Measurements from ENCODE around the gene UNC93B1. TPM values are rescaled to one million over a fixed set of nuclear protein-coding genes. Genes with fewer than 3 reads are reported as not detected.
A peak's percentile ranks its signal among the peaks of the same experiment; 100 is the strongest.

UNC93B1 gene
- total and polyA plus RNA-seq, 2 of the 13 experiments (the other 11 are each of a cell fraction or from before 2014, with no cell fraction given): 8.8 to 18.9 TPM

GRCh38 chr11:68040101-68040956 is 36.4 kb upstream of the UNC93B1 start (continued):
- TF ChIP-seq ZNF83 (CRISPR knock-in tag; IDR thresholded peaks at IDR 0.05; ENCODE audit: borderline replicate concordance) (no peak), EZH2 (conservative IDR thresholded peaks at IDR 0.05; ENCODE audit: low read depth, low read length) (no peak), TFE3 (CRISPR knock-in tag; IDR thresholded peaks at IDR 0.05) (no peak), MAFG (CRISPR knock-in tag; IDR thresholded peaks at IDR 0.05) (no peak), ZBTB2 (CRISPR knock-in tag; IDR thresholded peaks at IDR 0.05; ENCODE audit: low read depth) (no peak), ATF1 (CRISPR knock-in tag; IDR thresholded peaks at IDR 0.05) (no peak), ZNF530 (CRISPR knock-in tag; IDR thresholded peaks at IDR 0.05; ENCODE audit: low read depth) (no peak), KLF11 (CRISPR knock-in tag; IDR thresholded peaks at IDR 0.05) (no peak), PATZ1 (CRISPR knock-in tag; IDR thresholded peaks at IDR 0.05) (peak; percentile 92), DNMT3B (CRISPR knock-in tag; conservative IDR thresholded peaks at IDR 0.05) (no peak), ZC3H4 (CRISPR knock-in tag; IDR thresholded peaks at IDR 0.05; ENCODE audit: borderline replicate concordance) (no peak), TRIM24 (CRISPR knock-in tag; IDR thresholded peaks at IDR 0.05) (no peak), SMAD9 (CRISPR knock-in tag; IDR thresholded peaks at IDR 0.05) (no peak), ELK4 (CRISPR knock-in tag; IDR thresholded peaks at IDR 0.05; ENCODE audit: borderline replicate concordance) (no peak), KDM1A (CRISPR knock-in tag; IDR thresholded peaks at IDR 0.05) (no peak), ZNF225 (CRISPR knock-in tag; IDR thresholded peaks at IDR 0.05) (no peak), ZNF446 (CRISPR knock-in tag; IDR thresholded peaks at IDR 0.05) (no peak), PPARG (CRISPR knock-in tag; conservative IDR thresholded peaks at IDR 0.05) (no peak), ZNF510 (CRISPR knock-in tag; IDR thresholded peaks at IDR 0.05; ENCODE audit: low read depth) (no peak), MTA3 (CRISPR knock-in tag; IDR thresholded peaks at IDR 0.05) (no peak), SCMH1 (CRISPR knock-in tag; IDR thresholded peaks at IDR 0.05; ENCODE audit: borderline replicate concordance) (no peak)
- TF ChIP-seq, protein P1, sequence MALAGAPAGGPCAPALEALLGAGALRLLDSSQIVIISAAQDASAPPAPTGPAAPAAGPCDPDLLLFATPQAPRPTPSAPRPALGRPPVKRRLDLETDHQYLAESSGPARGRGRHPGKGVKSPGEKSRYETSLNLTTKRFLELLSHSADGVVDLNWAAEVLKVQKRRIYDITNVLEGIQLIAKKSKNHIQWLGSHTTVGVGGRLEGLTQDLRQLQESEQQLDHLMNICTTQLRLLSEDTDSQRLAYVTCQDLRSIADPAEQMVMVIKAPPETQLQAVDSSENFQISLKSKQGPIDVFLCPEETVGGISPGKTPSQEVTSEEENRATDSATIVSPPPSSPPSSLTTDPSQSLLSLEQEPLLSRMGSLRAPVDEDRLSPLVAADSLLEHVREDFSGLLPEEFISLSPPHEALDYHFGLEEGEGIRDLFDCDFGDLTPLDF (CRISPR knock-in tag; IDR thresholded peaks at IDR 0.05): no peak
- TF ChIP-seq, protein P2, sequence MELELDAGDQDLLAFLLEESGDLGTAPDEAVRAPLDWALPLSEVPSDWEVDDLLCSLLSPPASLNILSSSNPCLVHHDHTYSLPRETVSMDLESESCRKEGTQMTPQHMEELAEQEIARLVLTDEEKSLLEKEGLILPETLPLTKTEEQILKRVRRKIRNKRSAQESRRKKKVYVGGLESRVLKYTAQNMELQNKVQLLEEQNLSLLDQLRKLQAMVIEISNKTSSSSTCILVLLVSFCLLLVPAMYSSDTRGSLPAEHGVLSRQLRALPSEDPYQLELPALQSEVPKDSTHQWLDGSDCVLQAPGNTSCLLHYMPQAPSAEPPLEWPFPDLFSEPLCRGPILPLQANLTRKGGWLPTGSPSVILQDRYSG (CRISPR knock-in tag; IDR thresholded peaks at IDR 0.05): no peak
